ENCODE results near the gene TFDP2.
A peak's percentile ranks its signal among the peaks of the same experiment; 100 is the strongest.
"Not testable (repeated sequence)": the region's sequence is repeated elsewhere in the genome, so short reads cannot be mapped to it uniquely, and the experiment has no call there.

Gene TFDP2

DNA sequence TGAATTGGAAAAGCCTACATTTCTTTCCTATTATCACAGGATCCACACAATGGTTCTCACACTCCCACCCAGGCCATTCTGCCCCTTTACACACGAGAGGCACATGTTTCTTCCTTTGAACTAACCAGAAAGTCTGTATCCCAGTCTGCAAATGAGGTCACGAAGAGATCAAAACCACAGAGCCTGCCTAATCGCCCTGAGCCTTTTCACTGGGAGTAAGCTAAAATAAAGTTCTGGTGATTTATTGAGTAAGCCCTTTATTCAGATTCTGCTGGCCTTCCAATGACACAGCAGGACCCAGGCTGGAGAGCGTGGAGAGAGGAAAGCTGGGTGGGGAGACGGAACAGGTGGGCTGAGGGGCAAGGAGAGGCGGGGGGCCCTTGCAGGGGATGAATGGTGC lies 194.2 kb downstream of the TFDP2 start:
- no peak for DNase-seq

DNA sequence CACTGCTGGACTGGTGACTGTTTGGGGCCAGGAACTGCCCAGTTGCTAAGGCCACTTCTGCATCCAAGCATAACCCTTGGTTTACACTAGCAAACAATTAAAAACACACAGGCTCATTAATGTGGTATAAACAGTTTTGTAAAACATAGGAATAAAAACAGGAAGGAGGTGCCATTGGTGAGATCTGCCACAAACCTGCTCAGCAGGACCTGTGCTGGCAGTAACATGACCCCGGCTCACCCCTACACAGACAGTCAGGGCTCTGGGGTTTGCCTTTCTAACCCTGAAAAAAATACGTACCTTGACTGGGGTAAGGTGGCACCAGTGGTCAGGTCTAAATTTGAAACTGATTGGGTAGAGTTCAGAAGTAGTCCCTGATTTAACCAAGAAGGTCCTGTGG lies 196.7 kb downstream of the TFDP2 start:
- DNase-seq: no peak

GRCh38 chr3:141950572-141951493 lies 198.5 kb downstream of the TFDP2 start:
- DNase-seq: no peak

- no peak for DNase-seq
Observed at GRCh38 chr3:141949972-141950371, 199.4 kb downstream of the TFDP2 start.

DNA sequence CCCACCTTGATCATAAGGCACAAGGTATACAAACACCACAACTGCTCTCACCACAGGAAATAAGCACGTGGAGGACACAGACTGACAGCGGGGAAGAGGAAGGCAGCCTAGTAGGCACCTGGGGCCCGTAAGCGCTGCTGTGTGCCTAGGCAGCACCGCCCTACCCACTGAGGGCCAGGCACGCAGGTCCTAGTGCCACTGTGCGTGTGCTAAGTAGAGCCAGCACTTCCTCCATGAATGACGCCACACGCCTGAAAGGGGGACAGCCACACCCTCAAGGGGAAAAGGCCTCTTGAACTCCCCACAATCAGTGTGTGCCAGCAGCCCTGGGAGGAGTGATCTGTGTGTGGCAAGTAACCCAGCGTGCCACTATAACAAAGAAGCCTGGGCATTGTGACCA lies 199.9 kb downstream of the TFDP2 start:
- DNase-seq: no peak

- DNase-seq: no peak
Observed at GRCh38 chr3:141945726-141946485, 203.4 kb downstream of the TFDP2 start.

DNA sequence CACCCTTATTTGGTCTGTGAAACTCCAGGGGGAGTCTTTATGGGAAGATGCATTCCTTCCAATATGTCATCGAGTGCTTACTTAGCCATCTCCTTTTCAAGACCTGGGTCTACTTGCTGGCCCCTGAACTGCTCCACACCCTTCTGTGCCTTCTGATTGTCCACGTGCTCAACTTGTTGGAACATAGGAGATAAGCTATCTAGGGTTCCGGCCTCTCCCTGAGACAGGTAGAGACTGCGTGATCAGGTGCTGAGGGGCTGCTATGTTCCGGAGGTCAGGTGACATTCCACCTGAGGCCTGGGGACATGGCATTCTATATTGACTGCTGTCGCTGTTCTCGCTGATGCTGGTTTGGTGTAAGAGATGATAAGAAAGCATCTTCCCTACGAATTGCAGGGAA lies 207.3 kb downstream of the TFDP2 start:
- no peak for DNase-seq

GRCh38 chr3:141941093-141941492 lies 208.3 kb downstream of the TFDP2 start:
- DNase-seq: no peak

GRCh38 chr3:141940194-141940776 lies 209.1 kb downstream of the TFDP2 start:
- DNase-seq: peak; percentile 58

- peak; percentile 41 for DNase-seq
Observed at GRCh38 chr3:141939759-141940158, 209.6 kb downstream of the TFDP2 start.

DNA sequence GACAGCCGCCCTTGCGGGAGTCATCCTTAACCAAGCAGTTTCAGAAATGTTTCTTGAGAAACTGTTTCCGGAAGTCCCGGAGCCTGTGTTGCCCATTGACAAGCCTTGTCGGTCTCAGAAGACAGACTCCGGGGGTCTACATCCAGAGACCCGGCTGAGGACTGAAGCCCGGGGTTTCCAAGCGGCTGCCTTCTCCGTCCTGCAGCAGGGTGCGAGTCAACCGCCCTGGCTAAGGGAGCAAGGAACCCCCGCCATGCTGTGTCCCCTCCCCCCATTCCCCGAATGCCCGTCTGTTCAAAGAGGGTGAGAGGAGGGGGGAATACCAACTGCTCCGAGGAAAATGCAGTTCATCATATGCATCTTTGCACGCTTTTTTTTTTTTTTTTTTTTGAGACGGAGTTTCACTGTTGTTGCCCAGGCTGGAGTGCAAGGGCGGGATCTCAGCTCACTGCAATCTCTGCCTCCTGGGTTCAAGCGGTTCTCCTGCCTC lies 211.3 kb downstream of the TFDP2 start:
- peak; percentile 42 for DNase-seq

GRCh38 chr3:141934354-141934753 lies 215.0 kb downstream of the TFDP2 start:
- DNase-seq: no peak

GRCh38 chr3:141933421-141934300 lies 215.7 kb downstream of the TFDP2 start:
- no peak for DNase-seq

DNA sequence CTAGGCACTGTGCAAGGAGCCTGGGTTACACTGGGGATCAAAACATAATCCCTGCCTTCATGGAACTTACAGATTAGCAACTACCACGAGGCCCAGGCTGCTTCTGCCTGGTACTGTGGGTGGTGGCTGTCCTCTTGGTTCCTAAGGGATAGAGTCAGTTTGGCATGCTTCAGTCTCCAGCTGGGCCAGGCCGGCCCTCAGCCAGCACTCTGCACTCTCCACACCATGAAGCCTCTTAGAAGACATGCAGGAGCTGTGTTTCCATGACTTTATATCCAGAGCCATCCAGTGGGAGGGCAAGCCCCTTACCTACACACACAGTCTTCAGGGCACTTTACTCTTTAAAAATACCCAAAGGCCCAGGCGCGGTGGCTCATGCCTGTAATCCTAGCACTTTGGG lies 218.5 kb downstream of the TFDP2 start:
- DNase-seq: no peak

DNA sequence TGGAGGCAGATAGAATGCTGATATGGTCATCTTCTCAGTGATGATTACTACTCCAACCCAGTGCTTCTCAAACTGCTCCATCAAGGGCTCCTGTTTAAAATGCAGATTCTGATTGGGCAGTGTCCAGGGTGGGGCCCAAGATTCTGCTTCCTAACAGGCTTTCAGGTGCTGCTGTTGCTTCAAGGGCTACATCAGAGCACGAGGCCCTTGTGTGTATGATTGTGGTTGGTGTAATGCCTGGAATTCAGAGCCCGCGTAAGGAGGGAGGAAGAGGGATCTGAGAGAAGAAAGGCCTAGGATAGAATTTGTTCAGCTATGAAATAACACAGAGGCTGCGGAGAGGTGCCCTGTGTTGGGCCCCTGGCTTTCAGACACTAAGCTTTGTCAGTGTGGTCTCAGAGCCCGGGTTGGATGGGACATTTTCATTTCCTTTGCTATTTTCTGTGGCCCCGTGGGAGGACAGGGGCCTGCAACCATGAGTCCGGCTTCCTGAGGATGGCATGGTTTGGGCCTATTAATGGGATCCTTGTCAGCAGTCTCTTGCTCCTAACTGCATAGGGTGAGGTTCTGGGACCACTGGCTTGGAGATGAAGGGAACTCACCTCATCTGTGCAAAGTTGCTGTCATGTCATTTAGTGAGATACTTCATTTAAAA lies 219.9 kb downstream of the TFDP2 start:
- DNase-seq: no peak

DNA sequence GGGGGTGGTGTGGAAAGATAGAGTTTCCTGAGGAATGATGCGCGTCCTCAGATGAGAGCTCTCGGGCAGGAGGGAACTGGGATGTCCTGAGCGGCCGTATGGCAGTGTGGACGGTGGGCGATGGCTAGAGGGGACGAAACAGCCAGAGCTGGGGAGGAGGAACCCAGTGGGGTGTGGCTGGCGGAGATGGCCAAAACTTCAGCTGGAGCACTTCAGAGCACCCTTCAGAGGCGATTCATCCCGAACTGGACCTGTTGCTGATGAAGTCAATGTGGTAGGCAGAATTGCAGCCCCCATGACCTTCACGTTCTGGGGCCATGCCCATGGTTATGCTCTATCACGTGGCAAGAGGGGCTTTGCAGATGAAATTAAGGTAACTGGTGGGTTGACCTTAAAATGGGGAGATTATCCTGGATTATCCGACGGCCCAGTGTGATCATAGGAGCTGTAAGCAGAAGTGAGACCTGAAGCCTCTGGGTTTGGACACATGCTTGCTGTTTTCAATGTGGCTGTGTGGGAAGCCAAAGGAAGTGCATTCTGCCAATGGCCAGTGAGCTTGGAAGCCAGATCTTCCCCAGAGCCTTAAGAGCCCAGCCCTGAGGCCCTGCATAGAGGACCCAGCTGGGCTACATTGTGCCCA lies 220.6 kb downstream of the TFDP2 start:
- no peak for DNase-seq

DNA sequence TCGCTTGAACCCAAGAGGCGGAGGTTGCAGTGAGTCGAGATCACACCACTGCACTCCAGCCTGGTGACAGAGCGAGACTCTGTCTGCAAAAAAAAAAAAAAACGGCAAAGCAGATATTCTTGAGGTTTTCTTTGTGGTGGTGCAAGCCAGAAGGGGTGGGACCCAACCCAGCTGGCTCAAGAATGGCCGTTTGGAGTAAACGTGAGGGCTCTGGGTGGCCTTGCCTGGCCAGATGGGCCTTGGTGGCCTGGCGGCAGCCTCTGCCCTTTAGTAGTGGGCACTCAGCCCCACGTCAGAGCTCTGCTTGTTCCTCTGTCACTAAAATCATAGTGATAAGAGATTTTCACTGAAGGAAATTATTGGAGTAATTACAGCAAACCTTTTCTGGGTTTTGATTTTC lies 222.4 kb downstream of the TFDP2 start:
- no peak for DNase-seq

DNA sequence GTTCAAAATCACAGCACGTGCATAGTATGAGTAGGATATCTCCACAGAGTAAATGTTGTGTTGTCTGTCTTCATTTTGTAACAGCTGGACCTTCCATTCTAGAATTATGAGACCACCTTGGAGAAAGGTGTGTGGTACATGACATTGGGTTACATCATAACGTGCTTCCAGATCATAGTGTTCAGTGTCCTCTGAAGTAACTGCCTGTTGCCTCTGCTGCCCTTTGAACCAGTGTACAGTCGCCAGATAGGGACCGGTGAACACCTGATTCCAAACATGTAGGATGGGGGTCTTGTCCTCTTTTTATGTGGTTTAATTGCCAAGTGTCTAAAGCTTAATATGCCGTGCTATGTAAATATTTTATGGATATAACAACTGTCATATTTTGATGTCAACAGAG lies 223.7 kb downstream of the TFDP2 start:
- DNase-seq: not testable (repeated sequence)

DNA sequence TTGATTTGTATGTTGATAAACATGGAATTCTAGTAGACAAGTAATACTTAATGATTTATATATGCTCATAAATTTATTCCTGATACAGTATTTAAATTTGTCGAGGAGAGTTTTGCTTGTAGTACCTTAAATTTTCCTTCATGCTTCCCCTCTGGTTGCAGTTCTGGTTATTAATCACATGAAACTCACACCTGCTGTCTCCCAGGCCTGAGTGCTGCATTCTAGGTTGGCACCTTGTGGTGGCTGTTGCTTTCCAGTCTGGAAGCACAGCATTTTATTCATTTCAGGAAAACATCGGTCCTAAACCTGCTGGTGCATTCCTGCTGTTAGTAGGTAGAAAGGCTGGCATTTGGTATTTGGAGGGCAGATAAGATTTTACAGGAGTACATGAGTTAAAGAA lies 228.0 kb downstream of the TFDP2 start:
- no peak for DNase-seq

- DNase-seq: no peak
Observed at GRCh38 chr3:141920701-141921100, 228.6 kb downstream of the TFDP2 start.

GRCh38 chr3:141915766-141916165 lies 233.6 kb downstream of the TFDP2 start:
- no peak for DNase-seq
